Glutamatergic neuron (in vitro differentiated cells): ENCODE measurements around the gene FADS2. TPM values are rescaled to one million over a fixed set of nuclear protein-coding genes. Genes with fewer than 3 reads are reported as not detected.

Experiments
- DNase-seq: peaks from one replicate; pipeline ENCODE4 v3.0.0; 2022
- H3K27ac Mint-ChIP-seq: one replicate; pipeline ENCODE4 v1.8.0; 2020; ENCODE audit warnings: mild to moderate bottlenecking, mixed read lengths, inconsistent platforms; ENCODE audit not compliant: unreplicated experiment
- H3K27me3 Mint-ChIP-seq: one replicate; pipeline ENCODE4 v1.8.0; 2020; ENCODE audit warnings: mild to moderate bottlenecking, moderate library complexity, mixed read lengths, inconsistent platforms; ENCODE audit not compliant: unreplicated experiment
- H3K36me3 Mint-ChIP-seq: one replicate; pipeline ENCODE4 v1.8.0; 2020; ENCODE audit warnings: mild to moderate bottlenecking, mixed read lengths, inconsistent platforms; ENCODE audit not compliant: unreplicated experiment
- H3K4me1 Mint-ChIP-seq: one replicate; pipeline ENCODE4 v1.8.0; 2020; ENCODE audit warnings: mild to moderate bottlenecking, low read depth, mixed read lengths, inconsistent platforms; ENCODE audit not compliant: unreplicated experiment
- H3K4me3 Mint-ChIP-seq: one replicate; pipeline ENCODE4 v1.8.0; 2020; ENCODE audit warnings: mild to moderate bottlenecking, mixed read lengths, inconsistent platforms; ENCODE audit not compliant: unreplicated experiment
- H3K9me3 Mint-ChIP-seq: one replicate; pipeline ENCODE4 v1.8.0; 2020; ENCODE audit warnings: mild to moderate bottlenecking, moderate library complexity, mixed read lengths, inconsistent platforms; ENCODE audit not compliant: unreplicated experiment
- CTCF ChIP-seq: fragments of 200-600 bp; sonication (generic); IDR thresholded peaks from one replicate; pipeline ENCODE4 v1.5.0; 2021; ENCODE audit not compliant: partially characterized antibody, unreplicated experiment
- total RNA-seq: library from RNA; stranded (reverse); fragmentation: NEBNext Ultra II Directional; extraction: Animal tissue kit (Norgen Biotek cat#: 25700); gene quantifications from one replicate; pipeline ENCODE4 v1.2.1, GENCODE V29; 2021; ENCODE audit not compliant: unreplicated experiment

The FADS2 gene
- total RNA-seq, 1 donor from 2014 or later, result 701 TPM

GRCh38 chr11:61900251-61900650, 72.2 kb downstream of the FADS2 start:
- Mint-ChIP-seq H3K27me3 (peaks cover 2% of the 10 kb centered on the region), H3K36me3 (no peaks in the 10 kb centered on the region), H3K4me3 (no peak overlapping the region), H3K9me3 (peaks cover 7% of the 10 kb centered on the region), H3K27ac (no peak overlapping the region), H3K4me1 (peaks cover 9% of the 10 kb centered on the region)
- no peak for TF ChIP-seq CTCF
- DNase-seq, result no peak

- TF ChIP-seq CTCF, result no peak
Observed at GRCh38 chr11:61901397-61901796, 73.3 kb downstream of the FADS2 start.

GRCh38 chr11:61902313-61902712, 74.2 kb downstream of the FADS2 start:
- peaks cover 5% of the 10 kb centered on the region for H3K9me3 Mint-ChIP-seq
- peaks cover 2% of the 10 kb centered on the region for H3K27me3 Mint-ChIP-seq
- H3K36me3 Mint-ChIP-seq, result no peaks in the 10 kb centered on the region
- H3K4me3 Mint-ChIP-seq, result no peak overlapping the region
- no peak for DNase-seq
- TF ChIP-seq CTCF, result no peak
- no peak overlapping the region for H3K27ac Mint-ChIP-seq
- peaks cover 9% of the 10 kb centered on the region for H3K4me1 Mint-ChIP-seq

More at GRCh38 chr11:61901397-61901796, 73.3 kb downstream of the FADS2 start:
- no peak for DNase-seq
- no peak overlapping the region for H3K4me3 Mint-ChIP-seq
- H3K9me3 Mint-ChIP-seq, result peaks cover 5% of the 10 kb centered on the region
- H3K4me1 Mint-ChIP-seq, result peaks cover 9% of the 10 kb centered on the region
- H3K36me3 Mint-ChIP-seq, result no peaks in the 10 kb centered on the region
- H3K27me3 Mint-ChIP-seq, result peaks cover 2% of the 10 kb centered on the region
- no peak overlapping the region for H3K27ac Mint-ChIP-seq

GRCh38 chr11:61903845-61904244, 75.7 kb downstream of the FADS2 start:
- no peak for TF ChIP-seq CTCF
- Mint-ChIP-seq H3K27me3 (peaks cover 2% of the 10 kb centered on the region), H3K4me1 (peaks cover 3% of the 10 kb centered on the region)

GRCh38 chr11:61904539-61905048, 76.5 kb downstream of the FADS2 start:
- H3K4me1 Mint-ChIP-seq, result no peaks in the 10 kb centered on the region
- H3K27me3 Mint-ChIP-seq, result peaks cover 2% of the 10 kb centered on the region
- TF ChIP-seq CTCF, result no peak
- H3K9me3 Mint-ChIP-seq, result peaks cover 2% of the 10 kb centered on the region
- DNase-seq, result no peak
- H3K4me3 Mint-ChIP-seq, result no peak overlapping the region
- no peaks in the 10 kb centered on the region for H3K36me3 Mint-ChIP-seq
- no peak overlapping the region for H3K27ac Mint-ChIP-seq

More at GRCh38 chr11:61903845-61904244, 75.7 kb downstream of the FADS2 start:
- Mint-ChIP-seq H3K9me3 (peaks cover 2% of the 10 kb centered on the region), H3K36me3 (no peaks in the 10 kb centered on the region), H3K27ac (no peak overlapping the region), H3K4me3 (no peak overlapping the region)
- no peak for DNase-seq
